GM13976 (cell line): ENCODE results near the gene MPRIP.

Experiments used
- DNase-seq: peaks from one replicate; pipeline ENCODE4 v3.0.0; 2012; ENCODE audit warnings: low spot score
- CTCF ChIP-seq: IDR thresholded peaks from 2 replicates; pipeline ENCODE4 v1.5.1; 2012; ENCODE audit warnings: borderline replicate concordance, mild to moderate bottlenecking; ENCODE audit not compliant: insufficient read depth; ENCODE audit errors: extremely low read depth, missing control alignments, control extremely low read depth
- in situ Hi-C: fragments of 300-500 bp; cut with MboI; formaldehyde crosslinking; loops from one replicate; pipeline ENCODE4 v1.12.0; 2022; ENCODE audit warnings: low sequenced_read_pairs, mixed read lengths, inconsistent platforms; ENCODE audit not compliant: unreplicated experiment

Gene MPRIP

GRCh38 chr17:17229416-17230384, 187.4 kb downstream of the MPRIP start:
- in situ Hi-C loops, result no loop called here
- TF ChIP-seq CTCF, result no peak
- no peak for DNase-seq

- in situ Hi-C loops, result no loop called here
- DNase-seq, result no peak
- TF ChIP-seq CTCF, result no peak
Measured at GRCh38 chr17:17231621-17232302, 189.5 kb downstream of the MPRIP start.

GRCh38 chr17:17232303-17232621, 190.0 kb downstream of the MPRIP start:
- in situ Hi-C loops, result no loop called here
- no peak for TF ChIP-seq CTCF
- no peak for DNase-seq

- no peak for TF ChIP-seq CTCF
- DNase-seq, result no peak
- in situ Hi-C loops, result no loop called here
Measured at GRCh38 chr17:17235212-17236174, 193.2 kb downstream of the MPRIP start.

GRCh38 chr17:17236295-17237025, 194.2 kb downstream of the MPRIP start:
- TF ChIP-seq CTCF, result no peak
- no peak for DNase-seq
- in situ Hi-C loops, result no loop called here
